H1 (cell line): ENCODE results near the gene TK2. TPM values are rescaled to one million over a fixed set of nuclear protein-coding genes. Genes with fewer than 3 reads are reported as not detected.

Experiments used
- CTCF ChIA-PET: fragments of 300-600 bp; sonication (Branson Sonifier 250); formaldehyde crosslinking; loops from one replicate; lab custom pipeline; 2021; ENCODE audit not compliant: partially characterized antibody; lab: Charles Lee
- POLR2A ChIA-PET: fragments of 300-600 bp; sonication (Branson Sonifier 250); formaldehyde crosslinking; loops from one replicate; lab custom pipeline; 2021; ENCODE audit warnings: inconsistent platforms; ENCODE audit not compliant: partially characterized antibody; lab: Charles Lee
- DNase-seq, 2 experiments: peaks; one replicate each; pipeline versions ENCODE4 v3.0.0 to v3.0.0-alpha.2; 2010 to 2022; ENCODE audit warnings: low spot score in 2 of 2, low read depth in 1 of 2, mixed read lengths in 1 of 2
- FAIRE-seq: peaks from 2 replicates; lab custom pipeline; 2011; peaks lifted over from hg19 to GRCh38; lab: Jason Lieb, UNC
- H2AFZ ChIP-seq: 2 replicates; pipeline ENCODE4 v1.8.1; 2012; ENCODE audit warnings: low read length, inconsistent platforms
- H2AK5ac ChIP-seq: 2 replicates; pipeline ENCODE4 v1.6.1; 2013; ENCODE audit warnings: low read depth, low read length
- H2BK120ac ChIP-seq: replicated peaks from 2 replicates; pipeline ENCODE3; 2013; ENCODE audit warnings: low read depth, low read length, inconsistent platforms
- H2BK12ac ChIP-seq: 2 replicates; pipeline ENCODE4 v1.6.1; 2013; ENCODE audit warnings: low read depth, low read length
- H2BK15ac ChIP-seq: 2 replicates; pipeline ENCODE4 v1.6.1; 2013; ENCODE audit warnings: low read length
- H2BK20ac ChIP-seq: 2 replicates; pipeline ENCODE4 v1.6.1; 2013; ENCODE audit warnings: low read length
- H2BK5ac ChIP-seq: 2 replicates; pipeline ENCODE4 v1.6.1; 2013; ENCODE audit warnings: low read depth, low read length
- H3K14ac ChIP-seq: 2 replicates; pipeline ENCODE4 v1.6.1; 2013; ENCODE audit warnings: inconsistent platforms; ENCODE audit not compliant: insufficient read length
- H3K18ac ChIP-seq: 2 replicates; pipeline ENCODE4 v1.6.1; 2013; ENCODE audit warnings: low read length; ENCODE audit errors: extremely low read depth
- H3K23ac ChIP-seq: 2 replicates; pipeline ENCODE4 v1.6.1; 2013; ENCODE audit warnings: inconsistent platforms; ENCODE audit not compliant: insufficient read length
- H3K23me2 ChIP-seq: 2 replicates; pipeline ENCODE4 v1.6.1; 2013; ENCODE audit warnings: low read depth, low read length
- H3K27ac ChIP-seq: 2 replicates; pipeline ENCODE4 v1.6.1; 2011; ENCODE audit warnings: low read depth, low read length, inconsistent platforms
- H3K27me3 ChIP-seq, 4 experiments: replicated peaks in 1 of 4; 1 replicate in 1 of 4; 2 replicates in 3 of 4; pipeline versions ENCODE4 v1.6.1 to v1.8.1; 2011 to 2013; ENCODE audit warnings: low read length in 3 of 4, mild to moderate bottlenecking in 3 of 4, inconsistent platforms in 2 of 4, mixed read lengths in 2 of 4, moderate library complexity in 1 of 4; ENCODE audit not compliant: control insufficient read depth in 3 of 4, insufficient read depth in 3 of 4; ENCODE audit errors: extremely low read depth in 1 of 4
- H3K36me3 ChIP-seq, 4 experiments: 2 replicates each; pipeline versions ENCODE4 v1.6.1 to v1.8.1; 2011 to 2013; ENCODE audit warnings: mild to moderate bottlenecking in 4 of 4, low read length in 3 of 4, moderate library complexity in 2 of 4, control low read depth in 1 of 4, inconsistent platforms in 1 of 4; ENCODE audit not compliant: insufficient read depth in 4 of 4, control insufficient read depth in 2 of 4
- H3K4ac ChIP-seq: replicated peaks from 2 replicates; pipeline ENCODE3; 2013; ENCODE audit warnings: low read length, low read depth, mixed read lengths, inconsistent platforms; ENCODE audit not compliant: insufficient read length
- H3K4me1 ChIP-seq, 4 experiments: replicated peaks in 1 of 4; 1 replicate in 1 of 4; 2 replicates in 3 of 4; pipeline versions ENCODE4 v1.6.1 to v1.8.1; 2011 to 2013; ENCODE audit warnings: low read length in 3 of 4, inconsistent platforms in 2 of 4, mixed read lengths in 1 of 4; ENCODE audit not compliant: insufficient read depth in 4 of 4, control insufficient read depth in 3 of 4
- H3K4me2 ChIP-seq, 2 experiments: 2 replicates each; pipeline versions ENCODE4 v1.6.1 to v1.8.1; 2011 to 2013; ENCODE audit warnings: low read depth in 2 of 2, low read length in 2 of 2, control low read depth in 1 of 2, inconsistent platforms in 1 of 2, mild to moderate bottlenecking in 1 of 2; ENCODE audit not compliant: insufficient read depth in 1 of 2
- H3K4me3 ChIP-seq, 4 experiments: fragments of 200-600, 300-600 bp in 1 of 4; sonication (generic), shearing (Covaris generic), sonication (Bioruptor Twin) in 1 of 4; 2 replicates each; pipeline versions ENCODE4 v1.5.1 to v1.8.1; 2011 to 2016; ENCODE audit warnings: low read length in 4 of 4, low read depth in 3 of 4, control low read depth in 2 of 4, inconsistent platforms in 2 of 4, mild to moderate bottlenecking in 2 of 4, mixed read lengths in 1 of 4, moderate library complexity in 1 of 4; ENCODE audit not compliant: insufficient read depth in 2 of 4; ENCODE audit errors: extremely low read depth in 1 of 4
- H3K56ac ChIP-seq: replicated peaks from 2 replicates; pipeline ENCODE3; 2013; ENCODE audit warnings: low read depth, mild to moderate bottlenecking, mixed read lengths, low read length, inconsistent platforms; ENCODE audit not compliant: insufficient read length
- H3K79me1 ChIP-seq: 2 replicates; pipeline ENCODE4 v1.6.1; 2013; ENCODE audit warnings: low read depth, low read length, control low read depth
- H3K79me2 ChIP-seq, 2 experiments: 2 replicates each; pipeline versions ENCODE4 v1.6.1 to v1.8.1; 2012 to 2013; ENCODE audit warnings: low read length in 2 of 2, mild to moderate bottlenecking in 2 of 2, inconsistent platforms in 1 of 2; ENCODE audit not compliant: insufficient read depth in 2 of 2, control insufficient read depth in 1 of 2
- H3K9ac ChIP-seq, 4 experiments: replicated peaks in 1 of 4; 1 replicate in 1 of 4; 2 replicates in 3 of 4; pipeline versions ENCODE4 v1.6.1 to v1.8.1; 2011 to 2013; ENCODE audit warnings: low read depth in 3 of 4, low read length in 3 of 4, control low read depth in 2 of 4, mild to moderate bottlenecking in 2 of 4, moderate library complexity in 2 of 4, inconsistent platforms in 1 of 4; ENCODE audit errors: extremely low read depth in 1 of 4
- H3K9me3 ChIP-seq, 2 experiments: 2 replicates each; pipeline versions ENCODE4 v1.6.1 to v1.8.1; 2012 to 2013; ENCODE audit warnings: mild to moderate bottlenecking in 2 of 2, moderate library complexity in 2 of 2, control low read depth in 1 of 2, inconsistent platforms in 1 of 2, low read depth in 1 of 2, low read length in 1 of 2, mixed read lengths in 1 of 2; ENCODE audit not compliant: insufficient read depth in 2 of 2
- H4K20me1 ChIP-seq, 2 experiments: replicated peaks in 1 of 2; 2 replicates each; pipeline versions ENCODE3 to v1.8.1; 2011 to 2013; ENCODE audit warnings: inconsistent platforms in 2 of 2, low read length in 2 of 2, mild to moderate bottlenecking in 1 of 2; ENCODE audit not compliant: insufficient read depth in 2 of 2, control insufficient read depth in 1 of 2
- H4K5ac ChIP-seq: 2 replicates; pipeline ENCODE4 v1.6.1; 2013; ENCODE audit warnings: low read length, low read depth, mixed read lengths, inconsistent platforms; ENCODE audit not compliant: insufficient read length
- H4K8ac ChIP-seq: 2 replicates; pipeline ENCODE4 v1.8.0; 2013; ENCODE audit warnings: mild to moderate bottlenecking, moderate library complexity, low read length, inconsistent platforms; ENCODE audit not compliant: insufficient read depth; ENCODE audit errors: extremely low read depth
- H4K91ac ChIP-seq: replicated peaks from 2 replicates; pipeline ENCODE3; 2013; ENCODE audit warnings: low read length, mixed read lengths, inconsistent platforms; ENCODE audit not compliant: insufficient read length
- BACH1 ChIP-seq: IDR thresholded peaks from 2 replicates; pipeline ENCODE4 v1.6.1; 2012; ENCODE audit warnings: low read length, improper control_type of control experiment
- CEBPB ChIP-seq: IDR thresholded peaks from 2 replicates; pipeline ENCODE4 v1.6.1; 2012; ENCODE audit warnings: low read depth, low read length
- CTCF ChIP-seq, 3 experiments: IDR thresholded peaks; 1 replicate in 2 of 3; 2 replicates in 1 of 3; pipeline versions ENCODE4 v1.5.1 to v1.6.1; 2011; ENCODE audit warnings: low read length in 3 of 3, mild to moderate bottlenecking in 3 of 3, inconsistent platforms in 2 of 3, low read depth in 1 of 3, moderate library complexity in 1 of 3; ENCODE audit not compliant: insufficient read depth in 1 of 3; ENCODE audit errors: control extremely low read depth in 1 of 3
- GABPA ChIP-seq: IDR thresholded peaks from 2 replicates; pipeline ENCODE4 v1.6.1; 2011; ENCODE audit warnings: mild to moderate bottlenecking, low read length, moderate library complexity, borderline replicate concordance; ENCODE audit not compliant: insufficient read depth
- MAFK ChIP-seq: IDR thresholded peaks from 2 replicates; pipeline ENCODE4 v1.6.1; 2012; ENCODE audit warnings: low read depth, mild to moderate bottlenecking, improper control_type of control experiment, low read length
- SP4 ChIP-seq: IDR thresholded peaks from 2 replicates; pipeline ENCODE4 v1.6.1; 2012; ENCODE audit warnings: low read length, inconsistent platforms
- TAF1 ChIP-seq: IDR thresholded peaks from 2 replicates; pipeline ENCODE4 v1.6.1; 2011; ENCODE audit warnings: mild to moderate bottlenecking, low read depth, low read length
- WGBS, 2 experiments: shearing (Covaris generic) in 1 of 2; methylation state at CpG; one replicate each; pipeline versions ENCODE4 v1.1.6 to v1.1.7; 2013 to 2015; ENCODE audit warnings: low lambda C conversion rate in 2 of 2, mixed read lengths in 2 of 2, inconsistent platforms in 1 of 2, low coverage in 1 of 2, missing lambda C conversion rate in 1 of 2; ENCODE audit not compliant: insufficient replicate concordance in 2 of 2, insufficient coverage in 1 of 2, insufficient read length in 1 of 2; ENCODE audit errors: extremely low coverage in 1 of 2, missing lambda C conversion rate in 1 of 2; 5-methylcytosine and 5-hydroxymethylcytosine counted together
- polyA plus RNA-seq, 7 experiments: library from polyadenylated mRNA; depleted of rRNA in 3 of 7; stranded (reverse) in 5 of 7; unstranded in 2 of 7; fragments of >200 nt in 5 of 7; fragments of 200-250 nt in 2 of 7; gene quantifications; 1 replicate in 5 of 7; 2 replicates in 1 of 7; 4 replicates in 1 of 7; pipeline versions ENCODE4 v1.2.1 to v1.2.3, GENCODE V29; 2011 to 2013; ENCODE audit warnings: missing spikeins in 2 of 7, mixed read lengths in 2 of 7
- total RNA-seq: library from RNA; stranded (reverse); fragmentation: NEBNext Ultra II Directional; extraction: Animal tissue kit (Norgen Biotek cat#: 25700); gene quantifications from 2 replicates; pipeline ENCODE4 v1.2.1, GENCODE V29; 2021

Gene TK2
- total and polyA plus RNA-seq, 2 of the 8 experiments (the other 6 are each of a cell fraction or from before 2014, with no cell fraction given): 2.7 to 3.6 TPM

- Histone ChIP-seq H3K79me2 (no peaks in the 10 kb centered on the region), H3K18ac (no peak overlapping the region; the same call in 1 of the 2 replicates), H3K4ac (no peak overlapping the region), H3K27ac (no peak overlapping the region), H3K4me1 (peaks cover 0 to 6% (median 2%) of the 10 kb centered on the region in 4 experiments; a peak in 3 of 7 replicates), H3K9ac (no peak overlapping the region), H4K5ac (no peak overlapping the region), H2BK120ac (no peak overlapping the region), H3K14ac (no peak overlapping the region), H4K20me1 (no peaks in the 10 kb centered on the region), H4K8ac (no peak overlapping the region), H3K36me3 (no peaks in the 10 kb centered on the region), H3K4me2 (no peak overlapping the region), H2AK5ac (no peak overlapping the region), H3K23me2 (peaks cover 3% of the 10 kb centered on the region; the same call in 1 of the 2 replicates), H2BK12ac (no peak overlapping the region), H3K56ac (no peak overlapping the region), H3K27me3 (peaks cover 0 to 3% (median 0%) of the 10 kb centered on the region in 4 experiments; a peak in 1 of 7 replicates), H2BK20ac (no peak overlapping the region), H3K9me3 (no peaks in the 10 kb centered on the region), H4K91ac (no peak overlapping the region), H3K4me3 (no peak overlapping the region), H2AFZ (no peak overlapping the region), H2BK15ac (0 out of 2 replicates have a peak overlapping the region, but pooled peaks have one; percentile 46), H2BK5ac (no peak overlapping the region), H3K23ac (no peak overlapping the region), H3K79me1 (no peaks in the 10 kb centered on the region)
- DNase-seq (peak in 1 of 2 experiments; percentile 33), FAIRE-seq (no peak)
- peak in 1 of 3 experiments; percentile 17; a peak in 1 of 4 replicates for TF ChIP-seq CTCF (IDR thresholded peaks at IDR 0.05; ENCODE audit: control extremely low read depth in 1 of 3, insufficient read depth in 1 of 3, low read depth in 1 of 3, low read length in 3 of 3)
- no peak for TF ChIP-seq GABPA
- no peak for TF ChIP-seq TAF1
- TF ChIP-seq MAFK: no peak
- TF ChIP-seq CEBPB: no peak
- TF ChIP-seq SP4: no peak
- TF ChIP-seq BACH1: no peak
- CTCF ChIA-PET: interaction anchor here (0.6 to 15.3 kb wide), 14 partner anchors 11 to 147 kb away, joined by 3 to 226 read pairs (median 7); partner anchors contain the start of gene CDH5
- WGBS, 2 experiments: 78% methylated on average over 4 of the region's 4 CpGs; no CpG with 5 or more reads in 1 of the 2 experiments
- POLR2A ChIA-PET: no interaction called here
Observed at GRCh38 chr16:66473654-66474519, 76.0 kb downstream of the TK2 start.
